Esophagus muscularis mucosa (tissue), 4 donors: ENCODE results near the gene CTR9. TPM values are rescaled to one million over a fixed set of nuclear protein-coding genes. Genes with fewer than 3 reads are reported as not detected.
A peak's percentile ranks its signal among the peaks of the same experiment; 100 is the strongest.

Experiments used
- DNase-seq: peaks from one replicate; pipeline ENCODE4 v3.0.0-alpha.2; 2017; ENCODE audit errors: extremely low spot score
- H3K27ac ChIP-seq, 4 donors: fragments of 200-600 bp; sonication (generic); replicated peaks in 1 of 4; 1 replicate in 3 of 4; 2 replicates in 1 of 4; pipeline ENCODE4 v1.5.1; 2016 to 2019; ENCODE audit warnings: mild to moderate bottlenecking in 1 of 4
- H3K27me3 ChIP-seq, 4 donors: fragments of 200-600 bp; sonication (generic); one replicate each; pipeline versions ENCODE4 v1.5.1 to v1.6.0; 2016 to 2019
- H3K36me3 ChIP-seq, 4 donors: fragments of 200-600 bp; sonication (generic); one replicate each; pipeline ENCODE4 v1.5.1; 2016 to 2019
- H3K4me1 ChIP-seq, 4 donors: fragments of 200-600 bp; sonication (generic); one replicate each; pipeline ENCODE4 v1.5.1; 2016 to 2019
- H3K4me3 ChIP-seq, 4 donors: fragments of 200-600 bp; sonication (generic); 1 replicate in 2 of 4; 2 replicates in 2 of 4; pipeline ENCODE4 v1.5.1; 2016 to 2019; ENCODE audit warnings: mild to moderate bottlenecking in 4 of 4, moderate library complexity in 1 of 4
- H3K9me3 ChIP-seq, 4 donors: fragments of 200-600 bp; sonication (generic); 1 replicate in 3 of 4; 2 replicates in 1 of 4; pipeline ENCODE4 v1.5.1; 2016 to 2019
- EP300 ChIP-seq: sonication (generic); formaldehyde crosslinking; IDR thresholded peaks from one replicate; pipeline ENCODE4 v1.6.1; 2017; ENCODE audit warnings: antibody characterized with exemption
- POLR2A ChIP-seq: fragments of 450-650 bp; IDR thresholded peaks from one replicate; pipeline ENCODE4 v1.6.1; 2017; ENCODE audit warnings: antibody characterized with exemption, moderate library complexity, mild to moderate bottlenecking, low read depth
- POLR2AphosphoS5 ChIP-seq, 2 donors: sonication (generic); formaldehyde crosslinking; IDR thresholded peaks; one replicate each; pipeline ENCODE4 v1.6.1; 2017; ENCODE audit warnings: antibody characterized with exemption in 2 of 2
- WGBS: methylation state at CpG from one replicate; pipeline ENCODE4 v1.1.5; 2018; 5-methylcytosine and 5-hydroxymethylcytosine counted together
- intact Hi-C: fragments of 100-400 bp; cut with DNase I; formaldehyde crosslinking; loops from one replicate; pipeline ENCODE4 v1.15.1; 2023
- total RNA-seq, 4 donors: library from RNA; depleted of rRNA; stranded (reverse); fragments of >200 nt; gene quantifications; one replicate each; pipeline versions ENCODE4 v1.1.0 to v1.2.1, GENCODE V29; 2016
- TF ChIP-seq, protein P1 (sequence below), 3 experiments: fragments of 200-600 bp in 2 of 3; fragments of 450-650 bp in 1 of 3; sonication (generic) in 2 of 3; IDR thresholded peaks; one replicate each; pipeline ENCODE4 v1.5.1; 2017 to 2019; ENCODE audit warnings: antibody characterized with exemption in 3 of 3, mild to moderate bottlenecking in 2 of 3, moderate library complexity in 1 of 3

Gene CTR9
- total RNA-seq, 4 donors from 2014 or later: 17.9 to 26.6 (median 19.4) TPM

GRCh38 chr11:10746871-10747270 is 4.2 kb upstream of the CTR9 start:
- no peak for DNase-seq
- Histone ChIP-seq H3K27me3 (no peaks in the 10 kb centered on the region), H3K4me3 (no peak overlapping the region), H3K36me3 (no peaks in the 10 kb centered on the region), H3K27ac (no peak overlapping the region), H3K4me1 (peaks cover 2 to 8% (median 4%) of the 10 kb centered on the region in 4 donors), H3K9me3 (no peaks in the 10 kb centered on the region)
- intact Hi-C loops: no loop called here
- WGBS: 93% methylated on average over 2 of the region's 2 CpGs
- TF ChIP-seq POLR2AphosphoS5 (IDR thresholded peaks at IDR 0.05): no peak
- TF ChIP-seq POLR2A: no peak
- TF ChIP-seq, protein P1, sequence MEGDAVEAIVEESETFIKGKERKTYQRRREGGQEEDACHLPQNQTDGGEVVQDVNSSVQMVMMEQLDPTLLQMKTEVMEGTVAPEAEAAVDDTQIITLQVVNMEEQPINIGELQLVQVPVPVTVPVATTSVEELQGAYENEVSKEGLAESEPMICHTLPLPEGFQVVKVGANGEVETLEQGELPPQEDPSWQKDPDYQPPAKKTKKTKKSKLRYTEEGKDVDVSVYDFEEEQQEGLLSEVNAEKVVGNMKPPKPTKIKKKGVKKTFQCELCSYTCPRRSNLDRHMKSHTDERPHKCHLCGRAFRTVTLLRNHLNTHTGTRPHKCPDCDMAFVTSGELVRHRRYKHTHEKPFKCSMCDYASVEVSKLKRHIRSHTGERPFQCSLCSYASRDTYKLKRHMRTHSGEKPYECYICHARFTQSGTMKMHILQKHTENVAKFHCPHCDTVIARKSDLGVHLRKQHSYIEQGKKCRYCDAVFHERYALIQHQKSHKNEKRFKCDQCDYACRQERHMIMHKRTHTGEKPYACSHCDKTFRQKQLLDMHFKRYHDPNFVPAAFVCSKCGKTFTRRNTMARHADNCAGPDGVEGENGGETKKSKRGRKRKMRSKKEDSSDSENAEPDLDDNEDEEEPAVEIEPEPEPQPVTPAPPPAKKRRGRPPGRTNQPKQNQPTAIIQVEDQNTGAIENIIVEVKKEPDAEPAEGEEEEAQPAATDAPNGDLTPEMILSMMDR (IDR thresholded peaks at IDR 0.05): no peak

DNA sequence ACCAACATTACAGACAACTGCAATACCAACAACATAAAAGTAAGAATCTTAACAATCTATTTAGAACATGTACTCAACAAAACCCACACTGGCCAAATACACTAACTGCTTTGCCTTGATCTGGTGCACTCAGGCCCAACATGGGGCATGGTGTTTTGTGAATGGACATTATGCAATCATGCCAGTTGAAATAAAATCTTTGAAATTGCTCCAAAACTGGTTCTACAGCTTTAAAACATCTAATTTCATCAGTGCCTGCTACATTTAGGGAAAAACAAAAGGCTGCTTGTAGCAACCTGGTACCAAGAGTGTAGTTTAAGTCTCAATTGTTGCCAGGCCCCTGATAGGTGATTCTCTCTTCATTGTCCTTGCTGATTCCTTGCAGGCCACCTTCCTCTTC is 3.3 kb upstream of the CTR9 start:
- DNase-seq: no peak
- no peak for TF ChIP-seq POLR2AphosphoS5 (IDR thresholded peaks at IDR 0.05)
- H3K36me3 ChIP-seq: peaks cover 0 to 2% (median 0%) of the 10 kb centered on the region in 4 donors
- intact Hi-C loops: no loop called here
- H3K9me3 ChIP-seq: no peaks in the 10 kb centered on the region
- H3K27ac ChIP-seq: no peak overlapping the region
- no peak overlapping the region for H3K4me3 ChIP-seq
- no peaks in the 10 kb centered on the region for H3K27me3 ChIP-seq
- peaks cover 11 to 17% (median 12%) of the 10 kb centered on the region in 4 donors for H3K4me1 ChIP-seq

DNA sequence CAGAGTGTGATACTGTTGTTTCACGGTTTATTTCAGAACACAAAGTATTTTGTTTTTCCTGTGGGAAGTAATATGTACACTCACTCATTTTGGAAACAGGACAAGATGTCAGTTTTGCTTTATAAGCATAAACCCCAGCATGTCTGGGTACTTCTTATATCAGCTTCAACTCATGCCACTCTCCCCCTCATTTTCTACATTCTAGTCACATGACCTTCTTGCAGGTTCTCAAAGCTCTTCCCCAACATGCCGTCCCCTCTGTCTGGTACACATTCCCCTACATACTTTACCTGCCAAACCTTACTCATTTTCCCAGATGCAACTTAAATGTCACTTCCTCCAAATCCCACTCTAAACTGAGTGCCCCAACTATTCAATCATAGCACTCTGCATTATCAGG is 1.6 kb upstream of the CTR9 start:
- no peak for DNase-seq
- 69% methylated on average over 2 of the region's 2 CpGs for WGBS
- no peaks in the 10 kb centered on the region for H3K27me3 ChIP-seq
- no peak overlapping the region for H3K4me3 ChIP-seq
- H3K9me3 ChIP-seq: no peaks in the 10 kb centered on the region
- TF ChIP-seq, protein P1 (IDR thresholded peaks at IDR 0.05): no peak
- TF ChIP-seq POLR2A (no peak), POLR2AphosphoS5 (IDR thresholded peaks at IDR 0.05) (no peak), EP300 (no peak)
- intact Hi-C loops: no loop called here
- peaks cover 0 to 17% (median 5%) of the 10 kb centered on the region in 4 donors for H3K36me3 ChIP-seq
- H3K4me1 ChIP-seq: peaks cover 14 to 19% (median 17%) of the 10 kb centered on the region in 4 donors
- H3K27ac ChIP-seq: no peak overlapping the region

DNA sequence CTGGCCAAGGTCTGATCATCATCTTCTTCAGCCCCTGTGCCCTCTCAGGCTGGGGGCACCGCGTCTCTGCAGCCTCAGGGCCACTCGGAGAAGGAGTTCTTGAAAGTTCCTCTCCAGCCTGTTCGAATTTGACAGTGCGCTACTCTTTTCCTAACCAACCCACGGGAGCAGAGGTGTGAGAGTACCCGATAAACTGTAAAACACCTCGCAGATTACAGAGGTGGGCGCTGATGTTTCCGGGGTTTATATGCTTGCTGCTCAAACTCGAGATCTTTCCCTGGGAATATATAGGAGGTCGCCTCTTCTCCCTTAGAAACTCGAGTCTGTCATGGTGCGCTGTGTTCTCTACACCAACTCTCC is 515 bp downstream of the CTR9 start:
- Histone ChIP-seq H3K36me3 (peaks cover 8 to 37% (median 12%) of the 10 kb centered on the region in 4 donors), H3K27ac (peak overlapping the region; percentile 79 to 93 (median 89)), H3K27me3 (no peaks in the 10 kb centered on the region), H3K9me3 (no peaks in the 10 kb centered on the region), H3K4me1 (peaks cover 14 to 19% (median 17%) of the 10 kb centered on the region in 4 donors), H3K4me3 (peak overlapping the region; percentile 77 to 95 (median 84))
- WGBS: under 1% methylated on average over 14 of the region's 14 CpGs
- intact Hi-C loops: no loop called here
- TF ChIP-seq EP300: no peak
- no peak for DNase-seq

- Histone ChIP-seq H3K27me3 (no peaks in the 10 kb centered on the region), H3K9me3 (no peaks in the 10 kb centered on the region), H3K27ac (peak overlapping the region in 3 of 4 donors; percentile 79 to 93 (median 88)), H3K4me3 (peak overlapping the region; percentile 77 to 95 (median 84)), H3K36me3 (peaks cover 10 to 37% (median 16%) of the 10 kb centered on the region in 4 donors), H3K4me1 (peaks cover 14 to 19% (median 17%) of the 10 kb centered on the region in 4 donors)
- intact Hi-C loops: no loop called here
- no peak for DNase-seq
- WGBS: 57% methylated on average over 2 of the region's 2 CpGs
- TF ChIP-seq POLR2AphosphoS5 (IDR thresholded peaks at IDR 0.05) (no peak), EP300 (no peak), POLR2A (no peak)
- TF ChIP-seq, protein P1 (IDR thresholded peaks at IDR 0.05): no peak
Observed at GRCh38 chr11:10752061-10752460, 1.0 kb downstream of the CTR9 start.

- Histone ChIP-seq H3K4me1 (peaks cover 14 to 19% (median 17%) of the 10 kb centered on the region in 4 donors), H3K4me3 (peak overlapping the region; percentile 77 to 95 (median 84)), H3K9me3 (no peaks in the 10 kb centered on the region), H3K27ac (no peak overlapping the region), H3K27me3 (no peaks in the 10 kb centered on the region), H3K36me3 (peaks cover 10 to 37% (median 19%) of the 10 kb centered on the region in 4 donors)
- intact Hi-C loops: no loop called here
- TF ChIP-seq EP300: no peak
- no peak for TF ChIP-seq POLR2A
- TF ChIP-seq, protein P1 (IDR thresholded peaks at IDR 0.05): no peak
- TF ChIP-seq POLR2AphosphoS5 (IDR thresholded peaks at IDR 0.05): no peak
- no peak for DNase-seq
- WGBS: 86% methylated on average over 7 of the region's 7 CpGs
Observed at GRCh38 chr11:10752486-10752885, 1.4 kb downstream of the CTR9 start.
